Measurements from ENCODE around the gene ATP4B.

DNA sequence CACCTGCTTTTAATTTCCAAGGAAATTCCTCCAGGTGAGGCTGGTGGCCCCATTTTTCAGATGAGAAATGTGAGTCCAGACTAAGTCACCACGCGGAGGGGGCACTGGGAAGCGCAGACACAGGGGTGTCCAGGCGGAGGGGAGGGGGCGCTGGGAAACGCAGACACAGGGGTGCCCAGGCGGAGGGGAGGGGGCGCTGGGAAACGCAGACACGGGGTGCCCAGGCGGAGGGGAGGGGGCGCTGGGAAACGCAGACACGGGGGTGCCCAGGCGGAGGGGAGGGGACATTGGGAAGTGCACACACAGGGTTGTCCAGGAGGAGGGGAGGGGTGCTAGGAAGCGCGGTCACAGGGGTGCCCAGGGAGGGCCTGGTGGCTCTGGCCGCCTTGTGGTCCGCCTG is 12.5 kb upstream of the ATP4B start:
- TF ChIP-seq, protein P1, sequence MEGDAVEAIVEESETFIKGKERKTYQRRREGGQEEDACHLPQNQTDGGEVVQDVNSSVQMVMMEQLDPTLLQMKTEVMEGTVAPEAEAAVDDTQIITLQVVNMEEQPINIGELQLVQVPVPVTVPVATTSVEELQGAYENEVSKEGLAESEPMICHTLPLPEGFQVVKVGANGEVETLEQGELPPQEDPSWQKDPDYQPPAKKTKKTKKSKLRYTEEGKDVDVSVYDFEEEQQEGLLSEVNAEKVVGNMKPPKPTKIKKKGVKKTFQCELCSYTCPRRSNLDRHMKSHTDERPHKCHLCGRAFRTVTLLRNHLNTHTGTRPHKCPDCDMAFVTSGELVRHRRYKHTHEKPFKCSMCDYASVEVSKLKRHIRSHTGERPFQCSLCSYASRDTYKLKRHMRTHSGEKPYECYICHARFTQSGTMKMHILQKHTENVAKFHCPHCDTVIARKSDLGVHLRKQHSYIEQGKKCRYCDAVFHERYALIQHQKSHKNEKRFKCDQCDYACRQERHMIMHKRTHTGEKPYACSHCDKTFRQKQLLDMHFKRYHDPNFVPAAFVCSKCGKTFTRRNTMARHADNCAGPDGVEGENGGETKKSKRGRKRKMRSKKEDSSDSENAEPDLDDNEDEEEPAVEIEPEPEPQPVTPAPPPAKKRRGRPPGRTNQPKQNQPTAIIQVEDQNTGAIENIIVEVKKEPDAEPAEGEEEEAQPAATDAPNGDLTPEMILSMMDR (IDR thresholded peaks at IDR 0.05) = no peak
- no peak for TF ChIP-seq POLR2A (IDR thresholded peaks at IDR 0.05)
